AG04450 (cell line): ENCODE results near the gene SH3RF2. TPM values are rescaled to one million over a fixed set of nuclear protein-coding genes. Genes with fewer than 3 reads are reported as not detected.
"Not testable (repeated sequence)": the region's sequence is repeated elsewhere in the genome, so short reads cannot be mapped to it uniquely, and the experiment has no call there.

Experiments used
- CTCF ChIA-PET: fragments of 300-600, 350-600 bp; formaldehyde crosslinking; extraction: SDS; loops from one replicate; lab custom pipeline; 2022; ENCODE audit warnings: antibody characterized with exemption, inconsistent platforms; lab: Charles Lee
- POLR2A ChIA-PET: fragments of 350-600 bp; formaldehyde crosslinking; extraction: SDS; loops from one replicate; lab custom pipeline; 2021; ENCODE audit warnings: antibody characterized with exemption, inconsistent platforms; lab: Yijun Ruan, JAX
- DNase-seq: peaks from one replicate; pipeline ENCODE4 v3.0.0-alpha.2; 2011; ENCODE audit warnings: low read depth, low spot score
- H3K27ac ChIP-seq: one replicate; pipeline ENCODE4 v1.5.1; 2012; ENCODE audit warnings: low read depth, low read length, control low read depth
- H3K27me3 ChIP-seq: one replicate; pipeline ENCODE4 v1.6.0; 2012; ENCODE audit warnings: low read length; ENCODE audit not compliant: control insufficient read depth, insufficient read depth
- H3K4me3 ChIP-seq: 2 replicates; pipeline ENCODE4 v1.5.1; 2011; ENCODE audit warnings: mild to moderate bottlenecking, low read depth, low read length, control low read depth
- H3K9me3 ChIP-seq: 2 replicates; pipeline ENCODE4 v1.5.1; 2012; ENCODE audit warnings: low read length; ENCODE audit not compliant: control insufficient read depth, insufficient read depth
- polyA plus RNA-seq: library from polyadenylated mRNA; depleted of rRNA; stranded (reverse); fragments of >200 nt; gene quantifications from 2 replicates; pipeline ENCODE4 v1.2.3, GENCODE V29; 2011
- TF ChIP-seq, protein P1 (sequence below): IDR thresholded peaks from 2 replicates; pipeline ENCODE4 v1.5.1; 2011; ENCODE audit warnings: low read depth, low read length, control low read depth, inconsistent platforms

SH3RF2 gene
- polyA plus RNA-seq, 1 experiment = 0.87 TPM

- Histone ChIP-seq H3K27ac (no peak overlapping the region), H3K4me3 (no peak overlapping the region), H3K9me3 (no peaks in the 10 kb centered on the region), H3K27me3 (no peaks in the 10 kb centered on the region)
- DNase-seq = no peak
- TF ChIP-seq, protein P1, sequence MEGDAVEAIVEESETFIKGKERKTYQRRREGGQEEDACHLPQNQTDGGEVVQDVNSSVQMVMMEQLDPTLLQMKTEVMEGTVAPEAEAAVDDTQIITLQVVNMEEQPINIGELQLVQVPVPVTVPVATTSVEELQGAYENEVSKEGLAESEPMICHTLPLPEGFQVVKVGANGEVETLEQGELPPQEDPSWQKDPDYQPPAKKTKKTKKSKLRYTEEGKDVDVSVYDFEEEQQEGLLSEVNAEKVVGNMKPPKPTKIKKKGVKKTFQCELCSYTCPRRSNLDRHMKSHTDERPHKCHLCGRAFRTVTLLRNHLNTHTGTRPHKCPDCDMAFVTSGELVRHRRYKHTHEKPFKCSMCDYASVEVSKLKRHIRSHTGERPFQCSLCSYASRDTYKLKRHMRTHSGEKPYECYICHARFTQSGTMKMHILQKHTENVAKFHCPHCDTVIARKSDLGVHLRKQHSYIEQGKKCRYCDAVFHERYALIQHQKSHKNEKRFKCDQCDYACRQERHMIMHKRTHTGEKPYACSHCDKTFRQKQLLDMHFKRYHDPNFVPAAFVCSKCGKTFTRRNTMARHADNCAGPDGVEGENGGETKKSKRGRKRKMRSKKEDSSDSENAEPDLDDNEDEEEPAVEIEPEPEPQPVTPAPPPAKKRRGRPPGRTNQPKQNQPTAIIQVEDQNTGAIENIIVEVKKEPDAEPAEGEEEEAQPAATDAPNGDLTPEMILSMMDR = no peak
- ChIA-PET POLR2A (no interaction called here), CTCF (interaction anchor here (1.1 to 1.5 kb wide), 2 partner anchors 121 to 1805 kb away, joined by 3 to 4 read pairs; no protein-coding TSS in a partner anchor)
Measured at GRCh38 chr5:146009020-146009419, 72.6 kb downstream of the SH3RF2 start.

- DNase-seq, CTCF ChIA-PET, H3K27me3 ChIP-seq, H3K9me3 ChIP-seq, H3K27ac ChIP-seq, H3K4me3 ChIP-seq: not testable (repeated sequence)
- POLR2A ChIA-PET = interaction anchor here (1.1 kb wide), 1 partner anchor 154 kb away, joined by 3 read pairs; no protein-coding TSS in a partner anchor
Measured at GRCh38 chr5:146010447-146010846, 74.1 kb downstream of the SH3RF2 start.

DNA sequence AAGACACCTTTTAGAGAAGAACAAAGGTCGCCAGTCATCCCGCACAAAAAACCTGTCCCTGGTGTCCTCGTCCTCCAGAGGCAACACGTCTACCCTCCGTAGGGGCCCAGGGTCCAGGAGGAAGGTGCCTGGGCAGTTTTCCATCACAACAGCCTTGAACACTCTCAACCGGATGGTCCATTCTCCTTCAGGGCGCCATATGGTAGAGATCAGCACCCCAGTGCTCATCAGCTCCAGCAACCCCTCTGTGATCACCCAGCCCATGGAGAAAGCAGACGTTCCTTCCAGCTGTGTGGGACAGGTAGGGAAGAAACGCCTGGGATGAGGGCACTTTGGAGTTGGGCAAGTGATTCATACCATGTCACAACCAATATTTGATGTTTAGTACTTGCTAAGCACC, 77.4 kb downstream of the SH3RF2 start:
- TF ChIP-seq, protein P1 = no peak
- Histone ChIP-seq H3K27ac (no peak overlapping the region), H3K4me3 (no peak overlapping the region), H3K27me3 (no peaks in the 10 kb centered on the region), H3K9me3 (no peaks in the 10 kb centered on the region)
- ChIA-PET CTCF (no interaction called here), POLR2A (no interaction called here)
- DNase-seq = no peak

- ChIA-PET POLR2A (no interaction called here), CTCF (interaction anchor here (1.0 kb wide), 1 partner anchor 34 kb away, joined by 3 read pairs; no protein-coding TSS in a partner anchor)
- TF ChIP-seq, protein P1 = no peak
- H3K4me3 ChIP-seq = no peak overlapping the region
- no peak for DNase-seq
- H3K27ac ChIP-seq = no peak overlapping the region
- H3K9me3 ChIP-seq = no peaks in the 10 kb centered on the region
- no peaks in the 10 kb centered on the region for H3K27me3 ChIP-seq
Measured at GRCh38 chr5:146015001-146015400, 78.6 kb downstream of the SH3RF2 start.

DNA sequence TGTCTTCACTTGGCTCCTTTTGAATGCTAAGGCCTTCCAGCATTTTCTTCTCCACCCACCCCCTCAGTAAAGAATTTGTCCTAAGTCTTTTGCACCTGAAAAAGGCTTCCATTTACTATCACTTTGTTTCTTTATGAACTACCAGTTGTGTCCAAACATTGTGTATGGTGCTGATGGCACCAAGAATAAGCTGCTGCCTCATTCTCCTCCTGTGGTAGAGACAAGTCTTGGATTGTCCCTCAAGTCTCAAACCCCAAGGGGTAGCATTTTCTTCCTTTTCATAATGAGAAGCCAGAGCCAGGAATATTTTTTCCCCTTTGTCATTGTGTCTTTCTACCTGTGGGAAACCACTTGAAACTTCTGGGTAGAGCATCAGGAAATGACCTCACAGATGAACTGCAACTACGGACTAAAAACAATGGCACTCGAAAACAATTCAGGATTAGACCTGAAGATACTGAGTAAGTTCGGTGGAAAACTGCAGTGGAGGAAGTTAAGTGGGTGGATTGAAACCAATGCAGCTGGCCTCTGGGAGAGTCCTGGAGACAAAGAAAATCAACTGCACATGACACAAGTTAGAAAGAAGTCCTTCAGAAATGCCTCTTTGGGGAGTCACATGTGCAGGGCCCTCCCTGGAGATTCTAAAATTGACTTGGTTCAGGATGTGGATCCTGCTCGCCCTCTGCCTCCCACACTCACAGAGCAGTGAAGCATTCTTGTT, 80.5 kb downstream of the SH3RF2 start:
- ChIA-PET CTCF (no interaction called here), POLR2A (no interaction called here)
- no peaks in the 10 kb centered on the region for H3K9me3 ChIP-seq
- no peak overlapping the region for H3K4me3 ChIP-seq
- no peak for DNase-seq
- TF ChIP-seq, protein P1 = no peak
- no peaks in the 10 kb centered on the region for H3K27me3 ChIP-seq
- H3K27ac ChIP-seq = no peak overlapping the region
